Endometrial microvascular endothelial cells (primary cell): Measurements from ENCODE around the gene UGT1A8. TPM values are rescaled to one million over a fixed set of nuclear protein-coding genes. Genes with fewer than 3 reads are reported as not detected.

Source experiments
- in situ Hi-C: cut with HindIII; loops from 2 replicates; pipeline ENCODE4 v1.10.0; 2017; ENCODE audit warnings: low sequenced_read_pairs, low pct_unique_long_range_greater_than_20kb; ENCODE audit errors: inconsistent ontology term
- total RNA-seq: library from RNA; depleted of rRNA; stranded (reverse); fragments of >200 nt; gene quantifications from one replicate; pipeline ENCODE4 v1.2.3, GENCODE V29; 2015; ENCODE audit errors: inconsistent ontology term

The UGT1A8 gene
- total RNA-seq, 1 donor from 2014 or later = not detected

- in situ Hi-C loops = no loop called here
Measured at GRCh38 chr2:233821709-233822100, 204.3 kb downstream of the UGT1A8 start.

- in situ Hi-C loops = no loop called here
Measured at GRCh38 chr2:233822101-233822771, 204.8 kb downstream of the UGT1A8 start.

Other genes starting within 250 kb of the UGT1A8 start
- gene USP40, start 50.9 kb upstream of the UGT1A8 start, total RNA-seq = 22.3 TPM
- not detected for gene UGT1A10, start 18.8 kb downstream of the UGT1A8 start, total RNA-seq
- not detected for gene UGT1A9, start 54.3 kb downstream of the UGT1A8 start, total RNA-seq
- gene UGT1A7, start 64.3 kb downstream of the UGT1A8 start, total RNA-seq = not detected
- not detected for gene UGT1A6, start 75.3 kb downstream of the UGT1A8 start, total RNA-seq
- not detected for gene UGT1A5, start 95.3 kb downstream of the UGT1A8 start, total RNA-seq
- gene UGT1A4, start 101.1 kb downstream of the UGT1A8 start, total RNA-seq = not detected
- gene UGT1A3, start 111.4 kb downstream of the UGT1A8 start, total RNA-seq = not detected
- not detected for gene UGT1A1, start 142.6 kb downstream of the UGT1A8 start, total RNA-seq
- gene MROH2A, start 160.7 kb downstream of the UGT1A8 start, total RNA-seq = not detected
- gene HJURP, start 236.9 kb downstream of the UGT1A8 start, total RNA-seq = 69.5 TPM